NCI-H1105 (cell line): Measurements from ENCODE around the gene FOS.

Experiments
- DNase-seq: peaks from one replicate; lab custom pipeline; 2025; lab: John Stamatoyannopoulos, UW

Gene FOS

DNA sequence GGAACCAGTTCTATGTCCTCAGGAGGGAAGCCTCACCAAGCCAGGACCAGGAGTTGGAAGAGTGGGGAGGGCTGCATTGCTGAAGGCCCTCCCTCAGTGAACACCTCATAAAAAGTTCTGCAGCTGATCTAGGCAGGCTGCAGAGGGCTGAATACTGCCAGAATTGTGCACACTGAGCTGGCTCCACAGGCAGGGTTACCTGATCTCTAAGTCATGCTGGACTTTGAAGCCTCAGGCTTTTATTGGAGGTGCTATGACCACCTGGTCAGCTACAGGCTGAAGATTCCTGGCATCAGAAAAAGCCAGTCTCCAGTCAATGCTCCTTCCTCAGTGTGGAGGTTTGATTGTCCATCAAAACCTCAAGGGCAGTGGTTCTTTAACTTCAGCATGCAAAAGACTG, 39.7 kb downstream of the FOS start:
- DNase-seq, result no peak

DNA sequence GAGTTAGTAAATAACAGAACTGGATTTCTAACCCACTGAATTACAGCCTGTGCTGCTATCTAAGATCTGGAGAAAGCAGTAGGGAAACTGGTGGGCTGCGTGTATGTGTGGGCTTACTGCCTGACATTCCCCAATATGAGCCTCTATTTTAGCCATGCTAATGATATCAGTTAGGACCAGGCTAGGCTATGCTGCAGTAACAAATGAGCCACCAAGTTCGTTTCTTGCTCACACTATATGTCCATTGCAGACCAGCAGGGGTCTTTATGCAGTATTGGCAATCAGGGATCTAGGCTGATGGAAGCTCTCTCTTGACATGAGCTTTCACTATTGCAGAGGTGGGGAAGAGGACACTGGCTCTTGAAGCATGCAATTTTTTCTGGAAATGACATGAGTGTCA, 40.4 kb downstream of the FOS start:
- DNase-seq, result no peak

DNA sequence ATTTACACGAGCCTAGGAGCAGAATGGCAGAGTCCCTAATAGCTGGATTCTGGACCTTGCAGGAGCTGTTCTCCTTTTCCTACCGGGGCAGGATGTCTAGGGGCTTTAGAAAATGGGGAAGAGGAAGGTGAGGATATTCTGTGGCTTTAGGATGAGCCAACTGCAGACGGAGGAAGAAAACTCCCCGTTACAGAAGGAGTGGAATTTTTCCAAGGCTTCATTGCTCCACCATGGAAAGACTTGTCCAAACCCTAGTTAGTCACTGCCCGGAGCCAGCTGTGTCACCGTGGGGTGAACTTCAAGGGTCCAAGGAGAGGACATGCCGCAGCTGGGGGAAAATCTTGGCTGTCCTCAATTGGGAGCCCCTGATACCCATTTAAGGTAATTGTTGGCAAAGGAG, 41.6 kb downstream of the FOS start:
- DNase-seq, result no peak

DNA sequence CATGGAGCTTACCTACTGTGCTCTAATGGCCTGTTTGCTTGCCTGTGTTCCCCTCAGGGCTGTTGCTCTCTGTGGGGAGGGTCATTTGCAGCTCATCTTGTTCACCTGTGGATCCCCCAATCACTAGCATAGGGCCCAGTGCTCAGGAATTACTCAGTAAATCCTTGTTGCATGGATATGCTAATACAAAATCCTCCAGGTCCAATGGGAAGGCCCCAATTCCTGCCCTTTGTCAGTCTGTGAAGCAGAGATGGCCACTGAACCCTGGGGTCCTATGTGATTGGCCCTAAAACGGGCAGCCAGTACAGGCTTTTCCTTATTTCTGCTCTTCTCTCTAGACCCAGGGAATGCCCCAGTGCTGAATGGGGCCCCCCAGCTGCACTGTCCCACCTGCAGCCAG, 44.1 kb downstream of the FOS start:
- no peak for DNase-seq

DNA sequence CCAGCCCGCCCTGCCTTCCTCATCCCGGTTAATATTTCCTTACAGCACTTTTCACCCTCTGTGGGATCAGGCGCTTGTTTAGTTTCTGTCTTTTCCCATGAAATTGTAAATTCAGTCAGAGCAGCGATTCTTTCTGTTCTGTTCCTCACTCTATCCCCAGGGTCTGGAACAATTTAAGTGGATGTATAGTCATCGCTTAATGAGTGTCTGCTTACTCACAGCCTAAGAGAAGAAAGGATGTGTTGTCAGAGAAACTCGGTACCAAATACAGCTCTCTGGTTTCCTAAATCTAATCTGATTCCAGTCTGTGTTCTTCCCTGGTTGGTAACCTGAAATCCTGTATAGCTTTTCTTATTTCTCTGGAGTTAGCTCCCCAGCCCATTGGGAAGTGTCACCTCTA, 44.9 kb downstream of the FOS start:
- DNase-seq, result no peak

DNA sequence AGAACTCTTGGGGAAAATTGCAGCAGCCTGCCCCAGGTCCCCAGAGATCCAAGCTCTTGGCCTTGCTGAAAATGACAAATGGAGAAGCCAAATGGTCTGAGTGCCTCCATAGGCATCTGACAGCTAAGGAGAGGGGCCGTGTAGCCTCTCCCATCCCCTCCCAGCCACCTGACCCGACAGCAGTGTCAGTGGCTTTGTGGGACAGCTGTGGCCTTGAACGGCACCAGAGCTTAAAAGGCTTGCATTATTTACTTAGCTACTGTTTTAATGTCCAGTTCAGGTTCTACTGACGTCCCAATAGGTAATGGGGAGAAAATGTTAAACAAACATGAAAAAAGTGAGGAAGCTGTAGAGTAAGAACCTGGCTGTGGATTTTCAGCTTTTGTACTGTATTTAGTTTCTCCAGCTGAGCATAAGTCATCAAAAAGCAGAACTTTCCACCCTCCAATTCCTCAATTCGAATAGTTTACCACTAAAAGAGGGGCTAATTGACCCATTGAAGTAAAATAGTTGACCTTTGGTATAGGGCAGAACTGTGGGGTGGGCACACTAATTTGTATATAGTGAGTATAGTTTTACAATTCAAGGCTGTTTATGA, 50.0 kb downstream of the FOS start:
- no peak for DNase-seq

DNA sequence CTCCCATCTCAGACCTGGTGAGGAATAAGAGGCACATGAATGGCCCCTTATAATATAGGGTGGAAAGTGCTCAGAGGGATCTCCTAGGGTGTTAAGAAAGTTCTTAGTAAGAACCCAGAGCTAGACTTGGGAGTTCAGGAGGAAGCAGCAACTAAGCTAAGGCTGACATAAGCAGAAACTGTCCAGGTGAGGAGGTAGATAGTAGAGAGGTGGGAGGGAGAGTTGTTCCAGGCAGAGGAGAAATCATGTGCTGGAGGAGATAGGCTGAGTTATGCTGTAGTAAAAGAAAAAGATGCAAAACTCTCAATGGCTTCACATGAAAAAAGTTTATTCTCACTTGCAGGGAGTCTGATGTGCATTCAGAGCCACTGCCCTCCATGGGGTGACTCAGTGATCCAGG, 50.7 kb downstream of the FOS start:
- DNase-seq, result no peak

DNA sequence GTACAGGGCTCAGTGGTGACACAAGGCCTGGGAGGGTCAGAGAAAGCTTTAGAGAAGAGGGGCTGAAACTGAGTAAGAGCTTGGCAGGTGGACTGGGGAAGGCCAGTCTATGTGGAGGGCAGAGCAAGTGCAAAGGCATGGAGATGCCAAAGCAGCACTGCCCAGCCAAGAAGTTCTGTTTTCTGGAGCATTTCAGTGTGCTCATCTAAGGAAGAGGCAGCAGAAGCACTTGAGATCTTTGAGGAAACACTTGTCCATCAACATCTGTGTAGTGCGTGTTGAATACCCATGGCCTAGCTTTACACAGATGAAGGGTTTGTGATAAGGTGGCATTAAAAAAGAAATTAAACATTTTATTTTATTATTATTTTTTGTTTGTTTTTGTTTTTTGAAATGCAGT, 52.8 kb downstream of the FOS start:
- DNase-seq, result no peak
